Bone marrow (tissue), 2 donors: ENCODE data around the gene PELI2.

ENCODE experiments used
- DNase-seq, 2 donors: peaks; one replicate each; lab custom pipeline; 2025; lab: John Stamatoyannopoulos, UW

PELI2 gene

DNA sequence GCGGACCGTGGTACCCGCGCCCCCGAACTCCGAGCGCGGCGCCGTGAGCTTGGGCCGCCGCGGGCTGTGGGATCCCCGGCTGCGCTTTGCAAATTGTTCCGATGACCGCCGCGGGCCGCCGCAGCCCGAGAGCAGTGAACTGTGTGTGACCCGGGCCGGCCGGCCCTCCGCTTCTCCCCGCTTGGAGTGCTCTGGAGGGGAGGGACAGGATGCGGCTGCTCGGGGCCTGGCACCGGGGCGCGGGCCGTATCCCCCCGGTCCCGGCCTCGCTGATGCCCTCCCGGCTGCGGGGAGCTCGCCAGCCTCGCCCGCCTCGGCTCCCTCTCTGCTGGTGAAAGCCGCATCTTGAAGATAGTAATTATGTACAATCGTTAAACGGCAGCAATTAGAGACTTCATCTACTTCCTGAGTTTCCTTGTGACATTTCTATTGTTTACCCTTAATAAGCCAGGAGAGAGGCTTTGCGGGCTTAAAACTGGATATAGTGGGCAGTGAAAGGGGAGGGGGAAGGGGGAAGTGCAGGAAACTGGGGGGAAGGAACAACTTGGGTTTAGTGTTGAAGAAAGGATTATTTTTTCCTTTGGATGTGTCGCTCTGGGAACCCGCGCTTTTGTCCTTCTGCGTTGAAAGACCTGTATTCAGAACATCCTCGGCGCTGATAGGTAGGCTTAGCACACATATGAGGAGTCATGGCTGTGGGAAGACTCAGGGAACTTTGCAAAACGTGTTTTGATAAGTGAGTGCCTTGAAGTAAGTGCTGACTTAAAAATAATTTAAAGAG, 1.2 kb downstream of the PELI2 start:
- DNase-seq, result peak in 1 of 2 donors; percentile 32

DNA sequence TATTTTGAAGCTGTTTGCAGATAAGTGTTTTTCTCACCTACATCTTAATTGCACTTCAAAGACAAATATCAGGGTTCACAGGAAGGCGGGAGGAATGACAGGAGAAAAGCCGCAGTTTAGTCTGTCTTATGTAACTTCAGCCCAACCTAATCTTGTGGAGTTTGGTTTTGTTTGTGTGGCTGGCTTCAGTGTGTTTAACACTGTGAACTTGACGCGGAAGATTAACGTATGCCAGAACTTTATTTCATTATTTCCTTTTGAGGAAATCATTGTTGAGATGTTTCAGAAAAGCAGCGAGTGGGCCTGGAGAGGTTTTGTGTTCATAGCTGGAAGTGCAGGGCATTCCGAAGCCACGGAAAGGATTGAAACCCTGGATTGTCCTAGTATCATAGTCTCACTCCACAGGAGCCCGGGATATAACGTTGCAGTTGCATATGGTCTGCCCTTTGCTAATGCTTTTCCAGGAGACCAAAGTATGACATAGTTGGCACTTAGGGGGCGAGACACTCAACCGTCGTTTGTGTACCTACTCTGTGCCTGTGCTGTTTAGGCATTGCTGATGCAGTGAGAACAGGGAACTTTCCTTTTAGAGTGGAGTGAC, 2.0 kb downstream of the PELI2 start:
- DNase-seq, result peak in 1 of 2 donors; percentile 4

DNA sequence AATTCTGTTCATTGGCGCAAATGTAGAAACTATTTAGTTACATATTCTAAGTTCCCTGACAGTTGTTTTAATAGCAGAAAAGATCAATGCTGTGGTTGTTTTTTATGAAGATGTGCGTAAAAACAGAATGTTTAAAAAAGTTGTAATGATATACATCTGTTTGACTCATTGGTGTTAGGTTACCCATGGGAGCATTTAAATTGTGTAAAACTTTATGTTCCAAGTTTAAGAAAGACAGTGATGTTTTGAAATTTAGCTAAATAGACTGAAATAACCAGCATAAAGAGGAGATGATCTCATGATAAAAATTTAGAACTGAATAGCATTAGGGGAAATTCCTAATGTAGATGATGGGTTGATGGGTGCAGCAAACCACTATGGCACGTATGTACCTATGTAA, 3.6 kb downstream of the PELI2 start:
- DNase-seq, result no peak

DNA sequence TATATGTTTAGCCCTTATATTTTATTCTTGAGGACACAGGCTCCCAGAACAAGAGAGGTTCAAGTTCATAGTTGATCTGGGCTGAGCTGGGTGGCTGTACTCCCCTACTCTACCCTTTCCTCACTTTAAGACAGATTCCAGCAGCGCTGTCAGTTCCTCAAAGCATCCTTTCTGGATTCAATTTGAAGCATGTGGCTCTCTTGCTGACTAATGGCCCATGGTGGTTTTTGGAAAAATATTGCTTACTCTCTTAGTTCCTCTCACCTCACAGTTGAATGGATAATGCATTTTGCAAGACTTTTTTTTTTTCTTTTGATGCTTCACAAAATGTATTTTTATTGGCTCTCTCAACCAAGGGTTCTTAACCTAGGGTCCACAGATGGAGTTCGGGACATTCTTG, 4.1 kb downstream of the PELI2 start:
- DNase-seq, result no peak

DNA sequence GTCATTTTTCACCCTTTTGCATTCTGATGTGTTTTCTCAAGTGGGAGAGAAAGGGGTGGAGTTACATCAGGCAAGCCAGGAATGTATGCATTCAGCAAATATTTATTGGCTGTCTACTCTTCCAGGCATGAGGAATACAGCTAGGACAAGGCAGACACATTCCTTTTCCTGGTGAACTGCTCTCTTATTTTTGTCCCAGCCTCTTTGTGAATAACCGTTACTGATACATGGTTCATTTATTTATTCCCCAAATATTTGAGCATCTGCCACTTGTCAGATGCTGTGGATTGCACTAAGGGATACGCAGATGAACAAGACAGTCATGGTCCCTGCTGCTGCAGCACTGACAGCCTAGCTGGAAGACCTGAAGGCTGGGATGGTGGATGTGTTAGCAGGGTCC, 6.1 kb downstream of the PELI2 start:
- DNase-seq, result no peak

DNA sequence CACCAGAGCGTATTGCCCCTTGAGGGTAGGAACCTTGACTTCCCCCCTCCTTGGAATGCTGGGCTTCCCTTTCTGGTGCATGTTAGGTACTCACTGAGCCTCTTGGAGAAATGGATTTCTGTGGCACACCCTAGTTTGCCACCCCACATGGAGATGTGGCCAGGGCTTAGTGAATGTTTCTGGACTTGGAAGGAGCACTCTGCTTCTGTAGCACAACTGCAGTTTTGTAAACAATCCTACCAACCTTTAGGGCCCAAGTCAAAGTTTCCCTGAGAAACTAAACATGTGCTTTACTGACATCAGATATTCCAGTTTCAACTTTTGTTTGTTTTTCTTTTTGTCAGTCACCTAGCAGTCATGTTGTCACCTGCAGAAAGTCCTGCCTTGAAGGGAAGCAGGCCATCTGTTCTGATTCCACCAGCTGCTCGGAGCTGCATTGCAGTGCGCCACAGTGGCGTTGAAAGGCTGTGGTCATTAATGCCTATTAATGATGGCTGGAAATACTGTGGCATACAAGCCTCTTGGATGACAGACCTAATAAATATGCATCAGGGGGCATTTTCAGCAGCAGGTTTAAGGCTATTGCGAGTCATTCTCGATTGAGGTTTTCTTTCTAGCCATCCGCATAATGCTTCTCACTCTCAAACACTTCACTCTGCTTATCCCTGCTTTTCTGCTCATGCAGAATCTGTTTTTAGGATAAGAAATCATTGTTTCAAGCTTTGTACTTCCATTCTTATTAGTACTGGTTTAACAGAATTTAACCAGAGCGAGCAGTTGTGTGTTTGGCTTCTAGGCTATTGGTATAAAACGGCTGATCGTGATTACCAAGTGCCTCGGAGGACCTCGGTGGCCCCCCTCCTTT, 7.8 kb downstream of the PELI2 start:
- DNase-seq, result no peak

DNA sequence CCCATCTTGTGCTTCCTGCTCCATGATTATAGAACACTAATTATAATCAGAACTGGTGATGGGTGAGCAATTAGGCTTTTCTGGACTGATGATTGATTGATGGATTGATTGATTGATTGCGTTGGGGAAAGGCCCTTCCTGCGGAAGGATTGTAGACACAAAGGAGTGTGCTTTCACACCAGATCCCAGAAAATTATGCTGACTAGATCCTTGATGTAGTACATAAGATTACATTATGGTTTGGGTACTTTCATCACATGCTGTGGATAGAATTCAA, 8.4 kb downstream of the PELI2 start:
- DNase-seq, result no peak

DNA sequence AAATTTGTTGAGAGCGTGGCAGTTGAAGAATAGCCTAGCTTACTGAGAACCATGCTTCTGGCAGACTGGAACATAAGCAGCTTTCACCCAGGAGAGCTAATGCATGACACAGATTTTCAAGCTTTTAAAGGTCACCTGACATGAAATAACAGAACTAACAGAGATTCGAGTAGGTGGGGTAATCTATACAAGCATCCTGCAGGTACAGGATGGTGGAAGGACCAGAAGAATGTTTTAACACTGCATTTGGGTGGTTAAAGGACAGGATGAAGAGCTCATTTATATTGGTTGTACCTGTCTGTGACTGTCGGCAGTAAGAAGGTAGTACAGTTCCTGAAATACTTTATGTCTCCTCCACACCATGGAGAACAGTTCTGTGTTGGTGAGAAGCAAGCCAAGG, 8.9 kb downstream of the PELI2 start:
- no peak for DNase-seq

DNA sequence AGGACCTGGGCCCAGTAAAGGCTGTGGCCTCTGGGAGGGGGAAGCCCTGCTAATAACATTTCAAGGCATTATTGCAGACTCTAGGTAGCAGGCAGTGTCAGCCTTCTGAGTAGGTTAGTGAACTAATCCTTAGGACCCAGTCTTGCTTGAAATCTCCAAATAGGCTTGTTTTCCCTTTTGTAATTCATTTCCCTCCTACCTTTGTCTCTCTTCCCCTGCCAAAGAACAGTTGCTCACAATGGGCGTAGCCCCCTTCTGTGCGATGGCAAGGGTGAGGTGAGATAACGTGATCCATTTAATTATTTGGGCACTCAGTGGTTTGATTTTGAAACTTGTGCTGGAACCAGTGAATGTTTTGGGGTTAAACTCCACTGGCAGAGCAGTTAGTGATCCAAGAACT, 10.9 kb downstream of the PELI2 start:
- no peak for DNase-seq

DNA sequence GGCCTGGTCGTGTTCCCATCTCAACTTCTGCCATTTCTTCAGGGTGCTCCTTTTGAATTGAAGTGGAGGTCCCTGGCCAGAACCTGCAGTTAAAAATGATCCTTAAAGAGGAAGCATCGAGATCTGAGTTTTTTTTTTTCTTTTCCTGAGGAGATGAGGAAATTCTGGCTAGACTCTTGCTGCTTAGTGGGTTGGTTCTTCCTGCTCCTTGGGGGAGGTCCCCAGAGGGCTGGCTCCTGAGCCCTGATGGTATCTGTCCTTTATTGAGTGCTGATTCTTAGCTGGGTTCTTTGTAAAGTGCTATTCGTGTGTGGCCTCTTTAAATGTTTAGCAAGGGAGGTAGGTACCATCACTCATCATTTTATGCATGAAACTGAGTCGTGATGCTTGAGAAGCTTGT, 11.7 kb downstream of the PELI2 start:
- DNase-seq, result peak in 1 of 2 donors; percentile 75

DNA sequence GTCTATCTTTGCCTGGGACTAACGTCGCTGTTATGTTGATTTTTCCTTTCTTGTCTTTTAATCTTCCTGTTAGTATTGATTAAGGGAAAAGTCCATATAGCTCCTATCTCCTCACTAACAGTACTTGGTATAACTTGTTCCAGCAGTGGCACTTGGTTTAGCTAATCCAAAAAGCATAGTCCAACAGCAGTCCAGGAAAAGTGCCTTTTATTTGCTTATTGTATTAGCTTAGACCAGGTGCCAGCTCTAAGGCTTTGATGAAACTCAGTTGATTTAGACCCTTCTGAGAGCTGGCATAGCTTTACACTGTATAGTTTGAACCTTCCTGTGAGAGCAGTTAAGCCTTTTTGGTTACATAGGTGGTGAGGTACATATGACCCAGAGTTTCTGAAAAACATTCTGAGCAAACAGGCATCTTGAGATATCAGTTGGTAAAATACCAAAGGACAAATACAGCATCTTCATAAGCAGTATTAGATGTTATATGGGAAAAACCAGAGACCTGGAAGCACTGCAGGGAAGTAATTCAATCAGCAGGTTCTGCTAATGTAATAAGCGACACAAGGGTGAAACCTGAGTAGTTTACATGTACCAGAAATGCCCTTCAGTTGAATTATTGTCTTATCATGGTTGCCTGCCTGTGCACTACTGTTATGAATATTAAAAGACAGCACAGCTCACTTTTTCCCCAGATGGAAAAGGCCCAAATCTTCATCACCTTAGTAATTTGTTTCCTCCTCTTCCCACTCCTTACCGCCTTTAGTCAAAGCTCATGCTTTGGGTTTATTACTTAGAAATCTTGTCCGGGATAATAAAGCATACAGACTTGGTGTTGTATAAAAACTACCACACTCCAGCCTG, 13.0 kb downstream of the PELI2 start:
- DNase-seq, result no peak

DNA sequence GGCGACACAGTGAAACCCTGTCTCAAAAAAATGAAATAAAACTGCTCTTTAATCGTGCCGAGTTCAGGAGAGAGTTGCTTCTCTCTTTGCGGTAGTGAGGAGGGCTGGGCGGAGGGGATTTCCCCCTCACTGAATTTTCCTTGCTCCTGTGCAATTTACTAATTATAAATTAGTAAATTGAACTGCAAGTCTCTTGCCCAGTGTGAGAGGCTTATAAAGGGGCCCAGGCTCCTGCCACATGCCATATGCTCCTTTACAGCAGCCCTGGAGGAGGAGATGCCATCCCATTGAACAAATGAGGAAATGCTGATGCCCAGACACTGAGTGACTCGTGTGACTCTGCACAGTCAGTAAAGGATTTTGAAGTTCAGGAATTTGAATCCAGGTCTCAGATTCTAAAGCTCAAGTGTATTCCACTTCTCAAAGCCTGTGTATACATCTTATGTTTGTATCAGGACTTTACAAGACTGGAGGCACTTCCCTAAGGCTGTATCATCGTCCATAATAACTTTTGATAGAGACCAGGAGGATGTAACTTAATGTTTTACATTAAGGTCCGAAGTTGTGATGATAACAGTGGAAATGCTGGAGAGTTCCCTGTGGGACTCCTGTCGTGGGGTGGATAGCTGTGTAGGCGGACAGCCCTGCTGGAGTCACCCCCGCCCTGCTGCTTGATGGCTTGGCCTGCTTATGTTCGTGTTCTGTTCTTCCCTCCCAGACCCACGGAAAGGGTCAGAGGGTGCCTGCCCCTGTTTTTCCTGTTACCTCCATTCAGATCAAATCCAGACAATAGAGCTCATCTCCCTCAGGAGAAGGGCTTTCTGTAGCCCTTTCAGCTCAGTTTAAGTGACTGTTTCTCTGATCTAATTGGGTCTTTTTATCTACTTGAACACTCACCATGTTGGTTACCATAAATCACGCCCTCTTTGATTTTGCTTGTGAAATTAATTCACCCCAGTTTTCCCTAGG, 13.9 kb downstream of the PELI2 start:
- no peak for DNase-seq

DNA sequence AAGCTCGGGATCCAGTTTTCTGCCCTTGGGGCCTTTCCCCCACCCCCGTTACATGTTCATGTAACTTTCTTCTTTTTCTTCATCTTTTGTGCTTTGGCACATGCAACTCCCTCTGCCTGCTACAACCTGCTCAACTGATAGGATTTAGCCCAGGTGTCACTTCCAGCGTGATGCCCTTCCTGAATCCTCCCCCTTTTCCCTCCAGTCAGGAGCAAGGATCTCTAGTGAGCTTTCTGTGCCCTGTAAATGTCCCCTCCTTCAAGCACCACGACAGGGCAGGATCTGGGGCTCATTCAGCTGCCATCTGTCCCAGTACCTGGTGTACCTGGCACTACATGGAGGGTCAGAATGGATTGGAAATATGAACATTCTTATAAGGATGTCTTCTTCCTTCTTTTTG, 15.3 kb downstream of the PELI2 start:
- DNase-seq, result no peak

DNA sequence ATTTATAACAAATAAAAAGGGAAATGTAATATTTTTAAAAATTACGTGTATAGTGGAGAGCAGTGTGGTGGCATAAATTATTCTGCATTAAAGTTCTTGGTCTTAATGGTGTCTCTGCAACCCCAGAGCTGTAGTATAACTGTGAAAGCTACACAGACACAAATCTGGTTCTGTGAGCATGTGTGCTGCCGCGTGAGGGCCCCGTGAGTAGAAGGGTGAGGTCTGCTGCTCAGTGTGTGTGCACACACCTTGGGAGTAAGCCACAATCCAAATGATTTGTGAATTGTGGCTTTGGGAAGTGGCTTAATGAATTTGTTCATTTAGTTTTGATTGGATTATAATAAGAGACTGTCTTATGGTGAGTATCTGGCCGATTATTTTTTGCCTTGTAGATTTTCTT, 16.8 kb downstream of the PELI2 start:
- DNase-seq, result no peak

DNA sequence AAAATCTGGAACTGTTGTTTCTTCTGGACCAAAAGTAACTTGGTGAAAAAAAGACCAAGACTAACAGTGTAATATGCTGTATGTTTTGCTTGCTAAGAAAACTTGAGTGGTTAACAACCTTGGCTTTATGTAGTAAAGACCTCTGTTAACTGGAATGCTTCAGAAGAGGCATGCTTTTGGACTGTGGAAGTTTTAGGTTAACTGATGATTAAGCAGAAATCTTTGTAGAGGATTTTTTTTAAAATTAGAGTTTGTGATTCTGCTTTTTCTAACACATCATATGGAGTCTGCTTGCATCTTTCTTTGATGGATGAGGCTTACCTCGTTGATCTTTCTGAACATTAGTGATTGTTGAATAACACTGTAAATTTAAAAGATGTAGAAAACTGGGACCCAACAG, 17.5 kb downstream of the PELI2 start:
- DNase-seq, result no peak

DNA sequence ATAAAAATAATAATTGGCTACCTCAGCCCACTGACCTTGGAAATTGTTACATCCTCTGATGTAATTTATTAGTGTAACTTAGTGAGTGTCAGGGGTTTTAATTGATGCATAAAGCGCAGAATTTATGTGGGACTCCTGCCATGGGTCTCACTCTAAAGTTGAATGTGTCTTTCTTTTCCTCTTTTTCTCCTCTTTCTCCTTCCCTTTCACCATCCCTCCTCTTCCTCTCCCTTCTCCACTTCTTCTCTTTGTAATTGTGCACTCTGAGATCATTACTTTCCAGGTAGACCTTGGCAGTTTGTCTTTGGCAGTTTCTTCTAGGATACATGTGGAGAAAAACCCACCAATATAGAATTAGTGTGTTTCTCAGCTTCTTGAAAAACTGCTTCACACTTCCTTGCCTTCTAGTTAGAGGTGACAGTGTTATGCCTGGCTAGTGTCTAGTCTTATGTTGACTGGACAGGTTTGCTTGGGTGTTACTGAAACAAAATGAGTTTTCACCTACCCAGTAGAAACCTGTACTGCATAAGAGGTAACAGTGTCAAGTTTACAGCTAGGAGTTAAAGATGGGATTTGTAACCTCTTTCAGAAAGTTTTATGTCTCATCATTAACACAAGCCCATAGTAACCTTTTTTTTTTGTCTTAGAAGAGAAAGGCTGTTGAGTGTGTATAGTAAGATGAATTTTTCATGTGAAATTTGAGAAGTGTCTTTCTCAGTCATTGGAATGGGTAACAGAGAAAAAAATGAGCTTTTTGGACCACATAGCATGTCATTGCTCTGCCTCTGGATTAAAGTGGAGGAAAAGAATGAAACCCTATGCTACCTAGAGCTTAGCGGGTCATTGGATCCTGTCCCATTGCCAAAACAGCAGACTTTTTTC, 18.6 kb downstream of the PELI2 start:
- DNase-seq, result no peak

DNA sequence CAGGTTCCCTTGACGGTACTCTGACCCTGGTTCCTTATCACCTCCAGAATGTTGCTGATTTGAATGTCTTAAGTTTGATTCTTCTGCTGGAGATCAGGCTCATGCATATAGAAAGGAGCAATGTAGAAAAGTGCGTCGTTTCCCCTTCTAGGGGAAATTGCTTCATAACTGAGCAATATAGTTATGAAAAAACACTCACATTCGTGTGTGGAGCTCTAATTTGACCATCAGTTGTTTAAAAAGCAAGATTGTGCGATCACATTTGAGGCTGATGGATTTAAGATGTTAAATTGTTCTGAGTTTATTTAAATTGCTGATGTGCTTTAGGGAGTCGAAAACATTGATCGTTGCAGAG, 19.2 kb downstream of the PELI2 start:
- DNase-seq, result peak in 1 of 2 donors; percentile 25

DNA sequence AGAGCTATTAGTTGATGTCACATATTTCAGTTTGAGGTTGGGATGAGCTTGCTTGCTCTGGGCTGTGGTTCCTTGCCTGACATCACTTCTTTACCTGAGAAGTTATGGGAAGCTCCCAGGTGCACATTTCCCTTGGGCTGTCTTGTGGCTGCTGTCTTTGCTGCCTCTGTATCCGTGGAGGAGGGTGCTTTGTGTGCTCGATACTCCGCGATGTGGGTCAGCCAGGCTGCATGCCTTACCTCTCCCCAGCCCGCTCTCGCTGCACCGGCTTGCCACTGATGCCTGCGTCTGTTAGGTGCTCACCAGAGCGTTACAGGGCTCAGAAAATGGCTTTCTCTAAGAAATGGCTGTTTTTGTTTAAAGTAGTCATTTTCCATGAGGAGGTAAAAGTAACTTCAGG, 19.6 kb downstream of the PELI2 start:
- DNase-seq, result no peak

DNA sequence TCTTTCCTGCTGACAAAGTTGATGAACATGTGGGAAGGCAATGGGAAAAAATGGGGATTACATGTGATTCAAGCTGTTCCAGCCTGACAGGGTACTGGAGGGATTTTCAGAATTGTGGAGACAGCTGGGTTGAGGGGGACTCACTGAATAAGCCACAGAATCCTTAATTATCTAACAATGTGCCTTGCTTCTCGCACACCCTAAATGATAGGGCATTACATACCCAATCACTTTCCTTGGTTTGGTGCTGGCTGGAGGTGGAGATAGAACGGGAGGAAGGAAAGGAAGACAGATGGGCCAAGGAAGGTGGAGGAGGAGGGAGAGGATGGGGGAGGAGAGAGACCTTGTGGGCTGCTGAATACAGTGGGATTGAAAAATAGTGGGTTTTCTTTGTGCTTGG, 20.7 kb downstream of the PELI2 start:
- DNase-seq, result peak in 1 of 2 donors; percentile 51

DNA sequence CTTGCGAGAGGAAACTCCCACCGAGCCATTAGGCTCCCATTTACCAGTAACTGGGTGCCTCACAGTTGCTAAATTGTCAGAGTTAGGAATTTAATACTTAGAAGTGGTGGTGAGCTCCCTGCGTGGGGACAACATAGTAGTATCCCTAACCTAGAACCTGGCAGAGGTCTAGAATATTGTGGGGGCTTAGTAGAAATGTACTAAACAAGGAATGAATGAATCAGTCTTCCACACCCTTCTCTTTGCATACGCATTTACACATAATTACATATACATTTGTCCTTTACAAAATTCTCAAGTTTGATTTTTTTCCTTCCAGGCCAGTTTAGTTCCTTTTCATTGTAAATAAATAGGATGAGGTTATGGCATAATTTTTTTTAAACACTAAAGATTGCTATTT, 24.1 kb downstream of the PELI2 start:
- DNase-seq, result no peak
